GM23338 (cell line): ENCODE results near the gene HTR1D.

Experiments
- EZH2 ChIP-seq: fragments of 200-600 bp; sonication (generic); IDR thresholded peaks from one replicate; pipeline ENCODE4 v1.8.0; 2017; ENCODE audit warnings: antibody characterized with exemption, mild to moderate bottlenecking, low read depth; ENCODE audit not compliant: unreplicated experiment
- TF ChIP-seq, protein P1 (sequence below), 2 experiments: fragments of 200-600 bp in 1 of 2; sonication (generic) in 1 of 2; conservative IDR thresholded peaks; 2 replicates each; pipeline versions ENCODE4 v1.5.1 to v1.6.1; 2016 to 2017; ENCODE audit warnings: antibody characterized with exemption in 2 of 2, low read depth in 2 of 2, mild to moderate bottlenecking in 2 of 2, moderate library complexity in 1 of 2
- TF ChIP-seq, protein P2 (sequence below): IDR thresholded peaks from one replicate; pipeline ENCODE4 v1.6.1; 2018; ENCODE audit warnings: antibody characterized with exemption; ENCODE audit not compliant: unreplicated experiment

DNA sequence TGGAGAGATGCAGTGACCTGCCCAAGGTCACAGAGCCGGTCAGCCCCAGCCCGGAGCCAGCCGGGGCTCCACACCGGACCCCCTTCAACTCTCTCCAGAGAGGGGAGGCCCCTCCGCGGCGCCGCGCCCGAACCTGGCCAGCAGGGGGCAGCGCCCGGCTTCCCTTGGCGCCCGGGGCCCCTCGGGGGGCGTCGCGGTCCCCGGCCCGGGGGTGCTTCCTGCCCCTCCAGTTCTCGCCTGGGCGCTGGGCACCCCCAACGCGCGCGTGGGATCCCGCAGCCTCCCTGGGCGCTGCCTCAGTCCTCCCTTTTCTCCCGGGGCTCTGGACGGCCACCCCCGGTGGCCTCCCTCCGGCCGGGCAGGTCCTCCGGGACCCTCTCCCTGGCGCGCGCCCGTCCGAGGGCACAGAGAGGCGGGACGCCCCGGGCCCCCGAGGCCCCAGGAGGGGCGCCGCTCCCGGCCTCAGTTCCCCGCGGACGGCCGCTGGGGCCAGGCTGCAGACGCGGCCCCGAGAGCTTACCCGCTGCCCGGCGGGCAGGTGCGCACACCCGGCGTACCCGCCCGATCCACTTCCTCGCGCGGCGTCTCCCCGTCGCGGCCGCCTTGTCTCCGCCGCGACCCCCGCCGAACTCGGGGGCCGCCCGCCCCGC is 406 bp downstream of the HTR1D start:
- no peak for TF ChIP-seq EZH2
- TF ChIP-seq, protein P1, sequence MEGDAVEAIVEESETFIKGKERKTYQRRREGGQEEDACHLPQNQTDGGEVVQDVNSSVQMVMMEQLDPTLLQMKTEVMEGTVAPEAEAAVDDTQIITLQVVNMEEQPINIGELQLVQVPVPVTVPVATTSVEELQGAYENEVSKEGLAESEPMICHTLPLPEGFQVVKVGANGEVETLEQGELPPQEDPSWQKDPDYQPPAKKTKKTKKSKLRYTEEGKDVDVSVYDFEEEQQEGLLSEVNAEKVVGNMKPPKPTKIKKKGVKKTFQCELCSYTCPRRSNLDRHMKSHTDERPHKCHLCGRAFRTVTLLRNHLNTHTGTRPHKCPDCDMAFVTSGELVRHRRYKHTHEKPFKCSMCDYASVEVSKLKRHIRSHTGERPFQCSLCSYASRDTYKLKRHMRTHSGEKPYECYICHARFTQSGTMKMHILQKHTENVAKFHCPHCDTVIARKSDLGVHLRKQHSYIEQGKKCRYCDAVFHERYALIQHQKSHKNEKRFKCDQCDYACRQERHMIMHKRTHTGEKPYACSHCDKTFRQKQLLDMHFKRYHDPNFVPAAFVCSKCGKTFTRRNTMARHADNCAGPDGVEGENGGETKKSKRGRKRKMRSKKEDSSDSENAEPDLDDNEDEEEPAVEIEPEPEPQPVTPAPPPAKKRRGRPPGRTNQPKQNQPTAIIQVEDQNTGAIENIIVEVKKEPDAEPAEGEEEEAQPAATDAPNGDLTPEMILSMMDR (conservative IDR thresholded peaks at IDR 0.05; ENCODE audit: low read depth in 2 of 2), result peak; percentile 68 to 72
- TF ChIP-seq, protein P2, sequence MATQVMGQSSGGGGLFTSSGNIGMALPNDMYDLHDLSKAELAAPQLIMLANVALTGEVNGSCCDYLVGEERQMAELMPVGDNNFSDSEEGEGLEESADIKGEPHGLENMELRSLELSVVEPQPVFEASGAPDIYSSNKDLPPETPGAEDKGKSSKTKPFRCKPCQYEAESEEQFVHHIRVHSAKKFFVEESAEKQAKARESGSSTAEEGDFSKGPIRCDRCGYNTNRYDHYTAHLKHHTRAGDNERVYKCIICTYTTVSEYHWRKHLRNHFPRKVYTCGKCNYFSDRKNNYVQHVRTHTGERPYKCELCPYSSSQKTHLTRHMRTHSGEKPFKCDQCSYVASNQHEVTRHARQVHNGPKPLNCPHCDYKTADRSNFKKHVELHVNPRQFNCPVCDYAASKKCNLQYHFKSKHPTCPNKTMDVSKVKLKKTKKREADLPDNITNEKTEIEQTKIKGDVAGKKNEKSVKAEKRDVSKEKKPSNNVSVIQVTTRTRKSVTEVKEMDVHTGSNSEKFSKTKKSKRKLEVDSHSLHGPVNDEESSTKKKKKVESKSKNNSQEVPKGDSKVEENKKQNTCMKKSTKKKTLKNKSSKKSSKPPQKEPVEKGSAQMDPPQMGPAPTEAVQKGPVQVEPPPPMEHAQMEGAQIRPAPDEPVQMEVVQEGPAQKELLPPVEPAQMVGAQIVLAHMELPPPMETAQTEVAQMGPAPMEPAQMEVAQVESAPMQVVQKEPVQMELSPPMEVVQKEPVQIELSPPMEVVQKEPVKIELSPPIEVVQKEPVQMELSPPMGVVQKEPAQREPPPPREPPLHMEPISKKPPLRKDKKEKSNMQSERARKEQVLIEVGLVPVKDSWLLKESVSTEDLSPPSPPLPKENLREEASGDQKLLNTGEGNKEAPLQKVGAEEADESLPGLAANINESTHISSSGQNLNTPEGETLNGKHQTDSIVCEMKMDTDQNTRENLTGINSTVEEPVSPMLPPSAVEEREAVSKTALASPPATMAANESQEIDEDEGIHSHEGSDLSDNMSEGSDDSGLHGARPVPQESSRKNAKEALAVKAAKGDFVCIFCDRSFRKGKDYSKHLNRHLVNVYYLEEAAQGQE, result no peak
